ENCODE data around the gene DHX8.

DNA sequence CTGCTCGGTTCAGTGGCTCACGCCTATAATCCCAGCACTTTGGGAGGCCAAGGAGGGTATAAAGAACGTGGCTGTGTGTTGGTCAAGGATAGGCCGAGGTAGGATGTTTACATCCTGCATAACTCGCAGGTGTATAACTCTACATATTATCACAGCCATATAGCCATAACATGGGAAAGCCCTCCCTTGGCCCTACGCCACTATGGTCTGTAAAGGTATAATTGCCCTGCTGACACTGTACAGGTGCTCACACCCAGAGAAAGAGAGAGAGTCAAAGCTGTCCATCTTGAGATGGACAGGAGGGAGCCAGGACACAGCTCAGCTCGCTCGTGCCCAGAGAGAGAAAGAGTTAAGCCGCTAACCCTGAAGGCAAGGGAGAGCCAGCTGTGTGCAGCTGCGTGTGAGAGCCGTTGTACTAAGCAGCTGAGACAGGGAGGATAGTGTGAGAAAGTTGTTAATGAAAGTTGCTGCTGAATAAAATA, 30.4 kb upstream of the DHX8 start:
- TF ChIP-seq, protein P1, sequence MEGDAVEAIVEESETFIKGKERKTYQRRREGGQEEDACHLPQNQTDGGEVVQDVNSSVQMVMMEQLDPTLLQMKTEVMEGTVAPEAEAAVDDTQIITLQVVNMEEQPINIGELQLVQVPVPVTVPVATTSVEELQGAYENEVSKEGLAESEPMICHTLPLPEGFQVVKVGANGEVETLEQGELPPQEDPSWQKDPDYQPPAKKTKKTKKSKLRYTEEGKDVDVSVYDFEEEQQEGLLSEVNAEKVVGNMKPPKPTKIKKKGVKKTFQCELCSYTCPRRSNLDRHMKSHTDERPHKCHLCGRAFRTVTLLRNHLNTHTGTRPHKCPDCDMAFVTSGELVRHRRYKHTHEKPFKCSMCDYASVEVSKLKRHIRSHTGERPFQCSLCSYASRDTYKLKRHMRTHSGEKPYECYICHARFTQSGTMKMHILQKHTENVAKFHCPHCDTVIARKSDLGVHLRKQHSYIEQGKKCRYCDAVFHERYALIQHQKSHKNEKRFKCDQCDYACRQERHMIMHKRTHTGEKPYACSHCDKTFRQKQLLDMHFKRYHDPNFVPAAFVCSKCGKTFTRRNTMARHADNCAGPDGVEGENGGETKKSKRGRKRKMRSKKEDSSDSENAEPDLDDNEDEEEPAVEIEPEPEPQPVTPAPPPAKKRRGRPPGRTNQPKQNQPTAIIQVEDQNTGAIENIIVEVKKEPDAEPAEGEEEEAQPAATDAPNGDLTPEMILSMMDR (IDR thresholded peaks at IDR 0.05; ENCODE audit: insufficient read depth, low read length, poor library complexity, severe bottlenecking), result no peak
- no peak for TF ChIP-seq EZH2phosphoT487 (conservative IDR thresholded peaks at IDR 0.05; ENCODE audit: low read length)
